SU-DHL-6 (cell line): ENCODE results near the gene TSPAN17.

Experiments used
- EZH2phosphoT487 ChIP-seq: fragments of 200-600 bp; sonication (generic), shearing (Covaris generic); conservative IDR thresholded peaks from 2 replicates; pipeline ENCODE4 v1.6.1; 2018; ENCODE audit warnings: mild to moderate bottlenecking, antibody characterized with exemption, low read length, moderate library complexity, mixed read lengths
- TF ChIP-seq, protein P1 (sequence below): fragments of 200-600 bp; sonication (generic); IDR thresholded peaks from one replicate; pipeline ENCODE4 v1.5.1; 2017; ENCODE audit warnings: antibody characterized with exemption, mild to moderate bottlenecking, low read length, moderate library complexity; ENCODE audit not compliant: insufficient read depth, poor library complexity, severe bottlenecking

DNA sequence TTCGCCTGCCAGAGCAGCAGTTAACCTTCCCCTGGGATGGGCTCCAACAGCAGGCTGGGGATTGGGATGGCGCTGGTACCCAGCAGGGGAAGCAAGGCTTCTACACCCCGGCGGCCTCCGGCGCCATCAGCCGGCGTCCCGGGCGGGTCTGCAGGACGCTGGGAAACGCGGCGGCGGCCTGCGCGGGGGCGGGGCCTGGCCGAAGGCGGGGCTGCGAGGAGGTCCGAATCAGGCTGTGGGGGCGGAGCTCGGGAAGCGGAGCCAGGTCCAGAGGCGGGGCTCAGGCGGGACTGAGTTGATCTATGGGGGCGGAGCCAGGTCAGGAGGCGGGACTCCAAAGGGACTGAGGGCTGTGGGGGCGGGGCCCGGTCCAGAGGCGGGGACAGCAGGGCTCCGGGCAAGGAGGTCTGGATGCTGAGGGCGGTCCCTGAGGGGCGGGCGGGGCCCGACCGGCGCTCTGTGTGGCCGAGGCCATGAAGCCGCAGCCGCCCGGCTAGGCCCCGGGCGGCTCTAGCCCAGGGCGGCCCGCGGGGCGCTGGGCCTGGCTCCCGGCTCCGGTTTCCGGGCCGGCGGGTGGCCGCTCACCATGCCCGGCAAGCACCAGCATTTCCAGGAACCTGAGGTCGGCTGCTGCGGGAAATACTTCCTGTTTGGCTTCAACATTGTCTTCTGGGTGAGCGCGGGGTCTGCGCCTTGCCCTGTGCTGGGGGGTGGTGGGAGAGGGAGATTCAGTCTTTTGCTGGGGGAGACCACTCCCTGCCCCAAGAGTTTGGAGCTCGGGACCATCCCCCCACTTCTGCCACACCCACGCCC is at the start of gene TSPAN17:
- TF ChIP-seq EZH2phosphoT487 = no peak
- TF ChIP-seq, protein P1, sequence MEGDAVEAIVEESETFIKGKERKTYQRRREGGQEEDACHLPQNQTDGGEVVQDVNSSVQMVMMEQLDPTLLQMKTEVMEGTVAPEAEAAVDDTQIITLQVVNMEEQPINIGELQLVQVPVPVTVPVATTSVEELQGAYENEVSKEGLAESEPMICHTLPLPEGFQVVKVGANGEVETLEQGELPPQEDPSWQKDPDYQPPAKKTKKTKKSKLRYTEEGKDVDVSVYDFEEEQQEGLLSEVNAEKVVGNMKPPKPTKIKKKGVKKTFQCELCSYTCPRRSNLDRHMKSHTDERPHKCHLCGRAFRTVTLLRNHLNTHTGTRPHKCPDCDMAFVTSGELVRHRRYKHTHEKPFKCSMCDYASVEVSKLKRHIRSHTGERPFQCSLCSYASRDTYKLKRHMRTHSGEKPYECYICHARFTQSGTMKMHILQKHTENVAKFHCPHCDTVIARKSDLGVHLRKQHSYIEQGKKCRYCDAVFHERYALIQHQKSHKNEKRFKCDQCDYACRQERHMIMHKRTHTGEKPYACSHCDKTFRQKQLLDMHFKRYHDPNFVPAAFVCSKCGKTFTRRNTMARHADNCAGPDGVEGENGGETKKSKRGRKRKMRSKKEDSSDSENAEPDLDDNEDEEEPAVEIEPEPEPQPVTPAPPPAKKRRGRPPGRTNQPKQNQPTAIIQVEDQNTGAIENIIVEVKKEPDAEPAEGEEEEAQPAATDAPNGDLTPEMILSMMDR = no peak
